NCI-H2196 (cell line): ENCODE results near the gene ATG14.
"Not testable (repeated sequence)": the region's sequence is repeated elsewhere in the genome, so short reads cannot be mapped to it uniquely, and the experiment has no call there.

ENCODE experiments used
- DNase-seq: peaks from one replicate; lab custom pipeline; 2025; ENCODE audit not compliant: unreplicated experiment; lab: John Stamatoyannopoulos, UW

ATG14 gene

DNA sequence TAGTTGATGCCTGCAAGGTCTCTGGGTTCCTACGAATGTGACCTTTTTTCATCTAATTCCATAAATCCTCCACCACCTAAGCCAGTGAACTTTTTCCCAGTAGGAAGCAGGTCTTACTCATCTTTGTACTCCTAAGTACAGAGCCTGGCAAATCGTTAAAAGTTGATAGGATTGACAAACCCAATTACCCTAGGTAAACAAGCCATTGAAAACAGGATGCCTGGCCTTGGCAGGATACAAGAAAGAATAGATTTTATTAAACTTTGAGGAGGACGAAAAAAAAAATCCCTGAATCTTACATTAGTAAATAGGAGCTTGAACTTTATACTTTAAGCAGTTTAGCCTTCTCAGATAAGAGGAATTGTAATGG, 23.2 kb upstream of the ATG14 start:
- DNase-seq: no peak

DNA sequence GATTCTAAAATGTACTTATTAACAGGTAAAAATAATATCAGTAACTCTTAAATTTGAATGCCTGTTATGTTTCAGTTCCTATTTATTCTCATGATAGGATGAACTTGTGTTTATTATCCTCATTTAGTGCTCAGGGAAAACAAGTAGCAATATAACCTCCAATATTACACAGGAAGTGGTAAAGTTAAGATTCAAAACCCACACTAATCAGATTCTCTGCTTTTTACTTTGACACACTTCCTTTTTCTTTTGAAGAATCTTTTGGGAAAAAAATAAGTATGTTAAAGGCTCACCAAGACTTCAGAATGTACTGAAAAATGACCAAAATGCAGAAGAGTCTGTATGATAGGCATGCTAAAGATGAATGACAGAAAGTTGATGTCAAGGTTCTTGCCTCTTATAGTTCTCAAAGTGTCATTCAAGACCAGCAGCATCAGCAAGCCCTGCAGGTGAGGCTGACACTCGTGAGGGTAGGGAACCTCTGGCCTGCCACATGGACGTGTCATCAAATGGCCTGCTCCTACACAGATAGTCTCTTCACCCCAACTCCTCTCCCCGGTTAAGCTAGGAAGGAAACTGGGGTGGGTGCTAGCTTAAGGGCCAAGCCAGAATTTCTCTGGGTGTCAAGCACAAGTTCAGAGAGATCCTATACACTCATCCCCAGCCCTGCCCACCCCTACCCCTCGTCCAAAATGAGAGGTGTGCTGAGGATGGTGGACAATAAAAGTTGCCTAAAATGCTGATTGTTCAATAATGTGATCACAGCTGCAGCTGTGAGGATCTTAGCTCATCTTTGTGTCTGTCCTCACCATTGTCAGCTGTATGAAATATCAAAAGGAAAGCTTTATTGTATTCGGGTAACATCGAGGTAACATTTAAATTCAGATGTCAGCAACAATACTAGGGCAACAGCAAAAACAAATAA, 22.5 kb upstream of the ATG14 start:
- DNase-seq: no peak

DNA sequence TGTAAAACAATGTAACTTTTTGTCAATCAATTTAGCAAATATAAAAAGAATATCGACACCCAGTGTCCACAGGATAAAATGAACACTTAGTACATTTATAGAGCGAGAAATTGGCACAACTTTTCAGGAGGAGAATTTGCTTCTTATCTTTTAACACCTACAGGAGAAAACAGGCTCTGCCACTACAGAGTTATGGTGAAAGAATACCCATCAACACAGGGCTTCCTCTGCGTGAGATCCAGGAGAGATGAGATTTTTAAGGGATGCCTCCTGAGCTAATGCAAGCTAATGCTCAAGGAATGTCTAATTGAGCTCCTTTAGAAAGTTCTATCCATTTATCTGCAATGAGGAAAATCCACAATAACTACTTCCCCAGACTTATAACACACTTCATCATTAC, 21.0 kb upstream of the ATG14 start:
- no peak for DNase-seq

DNA sequence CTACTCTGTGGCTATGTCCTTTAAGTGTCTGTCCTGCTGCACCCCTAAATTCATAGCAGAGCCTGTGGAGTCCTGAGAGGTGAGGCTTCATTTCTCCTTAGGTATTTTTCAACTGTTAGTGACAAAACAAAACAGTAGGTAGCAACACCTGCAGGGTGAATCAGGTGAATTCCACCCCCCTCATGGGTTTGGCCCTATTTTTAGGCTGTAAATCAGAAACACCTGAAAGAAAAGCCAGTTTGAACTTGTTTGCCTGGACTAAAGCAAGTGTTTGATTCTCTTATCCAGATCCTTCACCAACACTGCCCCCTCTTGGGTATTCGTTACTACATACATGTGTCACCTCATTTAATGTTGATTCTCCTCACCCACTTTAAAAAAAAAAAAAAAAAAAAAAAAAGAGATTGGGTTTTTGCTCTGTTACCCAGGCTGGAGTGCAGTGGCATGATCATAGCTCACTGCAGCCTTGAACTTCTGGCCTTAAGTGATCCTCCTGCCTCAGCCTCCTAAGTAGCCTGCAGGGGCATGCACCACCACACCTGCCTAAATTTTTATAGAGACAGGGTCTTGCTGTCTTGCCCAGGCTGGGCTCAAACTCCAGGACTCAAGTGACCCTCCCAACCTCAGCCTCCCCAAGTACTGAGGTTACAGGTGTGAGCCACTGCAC, 18.5 kb upstream of the ATG14 start:
- DNase-seq: peak; percentile 62

DNA sequence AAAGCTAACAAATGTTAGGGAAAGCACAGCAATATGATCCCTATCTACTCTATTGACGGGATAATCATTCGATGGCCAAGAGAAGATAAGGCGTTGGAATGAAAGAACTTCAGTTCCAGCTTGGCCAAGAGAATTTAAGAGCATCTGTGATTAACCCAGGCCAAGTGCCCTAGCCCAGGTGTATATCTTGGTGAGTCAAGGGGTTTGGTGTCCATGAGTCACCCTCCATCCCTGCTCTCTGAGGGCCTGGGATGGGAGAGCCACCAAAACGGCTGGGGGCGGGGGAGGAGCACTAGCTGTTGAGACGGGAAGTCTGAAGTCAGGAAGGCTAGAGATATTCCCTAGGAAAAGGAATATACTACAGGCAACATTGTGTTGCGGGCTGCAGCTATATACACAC, 15.8 kb upstream of the ATG14 start:
- no peak for DNase-seq

DNA sequence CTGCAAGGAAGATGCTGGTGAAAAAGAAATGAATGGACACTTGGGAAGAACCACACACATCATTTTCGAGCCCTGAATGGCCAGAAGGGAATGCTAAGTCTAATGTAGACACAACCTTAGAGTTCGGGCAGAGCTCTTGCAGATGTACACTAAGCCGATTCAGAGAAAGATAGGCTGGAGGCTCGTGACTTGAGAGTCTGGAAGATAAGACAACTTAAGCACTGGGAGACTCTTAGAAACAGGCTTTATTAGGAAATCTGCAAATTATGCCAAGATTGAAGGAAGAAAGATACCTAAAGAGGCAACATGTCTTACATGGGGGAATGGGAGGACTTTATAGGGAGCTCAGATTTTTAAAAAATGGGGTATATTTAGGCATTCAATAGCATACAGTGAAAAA, 15.3 kb upstream of the ATG14 start:
- DNase-seq: no peak

DNA sequence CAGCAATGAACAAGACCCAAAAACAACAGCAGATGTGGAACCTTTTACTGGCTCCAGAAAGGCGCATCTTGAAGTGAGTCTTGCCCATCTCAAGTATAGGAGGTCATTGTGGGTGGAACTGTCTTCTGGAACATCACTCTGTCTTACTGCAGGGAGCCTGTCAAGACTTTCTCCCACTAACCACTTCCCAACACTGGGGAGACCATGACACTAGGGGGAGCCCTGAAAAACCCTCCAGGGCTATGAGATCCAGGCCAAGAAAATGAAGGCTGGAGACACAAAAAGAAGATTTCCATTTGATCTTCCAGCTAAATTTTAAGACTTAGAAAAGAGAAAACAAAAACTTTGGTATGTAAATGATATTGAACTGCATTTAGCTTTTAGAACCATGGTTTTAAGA, 13.5 kb upstream of the ATG14 start:
- DNase-seq: no peak

DNA sequence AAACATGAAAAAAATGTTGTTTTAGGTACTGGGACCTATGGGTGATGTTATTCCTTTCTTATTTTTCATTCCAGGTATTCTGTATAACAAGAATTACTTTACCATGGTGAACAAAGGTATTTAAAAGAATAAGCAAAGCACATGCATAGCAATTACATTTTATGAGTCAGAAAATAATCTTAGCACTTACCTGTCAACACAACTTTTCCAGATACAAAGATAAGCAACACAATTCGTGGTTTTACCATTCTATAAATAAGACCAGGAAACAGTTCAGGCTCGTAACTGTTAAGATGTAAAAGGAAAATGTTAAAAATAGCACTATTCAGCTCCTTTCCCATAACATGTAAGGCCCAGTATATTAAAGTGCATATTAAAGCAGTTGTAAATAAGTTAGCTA, 12.3 kb upstream of the ATG14 start:
- DNase-seq: no peak

DNA sequence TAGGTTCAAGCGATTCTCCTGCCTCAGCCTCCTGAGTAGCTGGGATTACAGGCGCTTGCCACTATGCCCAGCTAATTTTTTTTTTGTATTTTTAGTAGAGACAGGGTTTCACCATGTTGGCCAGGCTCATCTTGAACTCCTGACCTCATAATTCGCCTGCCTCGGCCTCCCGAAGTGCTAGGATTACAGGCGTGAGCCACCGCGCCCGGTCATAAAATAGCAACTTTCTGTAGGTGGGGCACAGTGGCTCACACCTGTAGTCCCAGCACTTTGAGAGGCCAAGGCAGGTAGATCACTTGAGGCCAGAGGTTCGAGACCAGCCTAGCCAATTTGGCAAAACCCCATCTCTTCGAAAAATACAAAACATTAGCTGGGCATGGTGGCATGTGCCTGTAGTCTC, 10.7 kb upstream of the ATG14 start:
- DNase-seq: not testable (repeated sequence)

DNA sequence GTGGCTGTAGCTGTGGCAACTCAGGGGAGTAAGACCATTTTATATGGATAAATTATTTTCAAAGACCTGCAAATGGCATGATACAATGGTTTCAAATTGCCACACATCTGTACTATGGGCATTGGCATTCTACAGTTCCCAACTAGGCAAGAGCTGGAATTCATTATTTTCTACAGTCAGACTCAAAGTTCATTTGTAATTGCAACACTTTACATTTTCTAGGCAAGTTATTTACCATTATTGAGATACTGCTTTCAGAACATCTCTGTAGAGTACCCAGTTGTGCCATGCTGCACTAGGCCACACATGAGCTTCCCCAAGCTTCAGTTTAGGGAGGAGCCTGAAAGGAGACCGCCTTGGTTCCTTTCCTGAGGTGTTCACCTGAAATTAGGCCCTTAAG, 8.0 kb upstream of the ATG14 start:
- DNase-seq: no peak

DNA sequence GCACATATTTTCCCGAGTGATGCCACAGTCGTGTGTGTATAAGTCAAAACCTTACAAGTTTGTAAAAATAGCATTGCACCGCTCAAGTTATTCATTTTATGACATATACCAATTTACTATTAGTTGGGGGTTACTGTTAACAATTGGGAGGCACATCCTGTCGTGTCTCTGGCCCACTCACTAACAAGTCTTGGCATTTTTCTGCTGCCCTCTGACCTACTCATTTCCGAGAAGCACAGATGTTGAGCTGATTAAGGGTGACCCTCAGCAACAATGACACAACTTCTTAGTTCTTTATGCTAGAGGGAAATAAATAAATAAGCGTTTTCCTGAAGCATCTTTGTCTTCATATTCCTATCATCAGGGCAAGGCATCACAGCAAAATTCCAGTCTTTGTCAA, 6.8 kb upstream of the ATG14 start:
- DNase-seq: no peak

DNA sequence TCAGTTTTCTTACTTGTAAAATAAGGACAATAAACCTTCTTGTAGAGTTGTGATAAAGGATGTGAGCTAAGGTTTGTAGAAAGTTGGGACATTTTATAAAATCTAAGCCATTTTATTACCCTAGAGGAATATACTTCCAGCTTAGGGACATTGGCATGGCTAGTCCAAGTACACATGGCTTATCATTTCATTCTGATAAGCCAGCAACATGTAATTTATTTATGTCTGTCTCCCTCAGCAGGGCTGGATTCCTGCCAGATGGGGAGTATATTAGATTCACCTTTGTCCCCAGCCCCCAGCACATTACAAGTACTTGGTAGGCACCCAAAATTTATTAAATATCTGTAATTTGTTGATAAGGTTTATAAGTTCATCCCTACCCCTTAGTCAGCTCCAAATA, 6.3 kb upstream of the ATG14 start:
- no peak for DNase-seq

DNA sequence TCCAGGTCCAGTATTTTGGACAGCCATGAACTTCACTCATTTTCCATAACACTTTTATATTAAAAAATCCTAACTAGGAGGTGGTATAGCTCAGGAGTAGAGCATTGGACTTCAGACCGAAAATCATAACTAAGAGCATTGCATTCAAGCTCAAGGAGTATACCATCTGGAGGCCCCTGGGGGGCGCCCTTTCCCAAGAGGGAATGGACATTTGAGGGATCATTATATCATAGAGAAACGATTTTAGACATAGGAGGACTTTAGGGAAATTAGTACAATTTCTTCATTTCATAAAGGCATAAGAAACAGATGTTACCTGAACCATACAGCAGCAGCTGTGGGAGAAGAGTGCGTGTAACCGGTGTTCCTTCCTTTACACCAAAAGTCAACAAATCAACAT, 5.2 kb upstream of the ATG14 start:
- peak; percentile 14 for DNase-seq

DNA sequence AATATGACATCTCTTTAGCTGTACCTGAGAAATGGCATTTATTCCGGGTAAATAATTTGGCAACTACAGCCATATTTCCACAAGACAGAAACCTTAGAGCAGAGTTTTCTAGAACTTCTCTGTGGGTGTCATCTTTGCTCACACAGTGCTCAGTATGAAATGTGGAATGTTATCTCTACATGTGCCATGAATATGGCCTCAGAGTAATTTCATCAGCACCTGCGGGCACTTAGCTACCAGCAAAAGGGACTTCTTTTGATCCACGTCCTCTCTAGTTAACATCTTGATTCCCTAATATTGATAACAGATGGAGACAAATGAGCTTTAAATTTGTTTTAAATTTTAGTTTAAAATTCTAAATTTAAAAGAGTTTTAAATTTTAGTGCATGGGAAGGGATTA, 2.9 kb upstream of the ATG14 start:
- DNase-seq: no peak

DNA sequence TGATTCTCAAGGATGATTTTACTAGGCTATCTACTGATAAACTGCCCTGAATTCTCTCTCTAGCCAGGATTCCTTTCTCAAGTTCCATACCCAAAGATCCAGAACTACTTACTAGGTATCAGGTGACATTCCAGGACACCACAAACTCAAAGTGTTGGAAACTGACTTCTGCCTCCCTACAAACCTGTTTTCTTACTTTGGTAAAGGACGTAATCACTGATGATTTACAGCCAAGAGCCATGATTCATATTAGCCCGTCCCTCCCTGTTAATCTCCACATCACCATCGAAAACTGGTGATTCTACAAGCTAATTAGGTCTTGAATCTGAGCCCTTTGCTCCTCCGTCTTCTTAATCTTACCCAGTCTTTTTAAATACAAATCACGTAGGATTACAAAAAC, 1.0 kb upstream of the ATG14 start:
- DNase-seq: no peak

DNA sequence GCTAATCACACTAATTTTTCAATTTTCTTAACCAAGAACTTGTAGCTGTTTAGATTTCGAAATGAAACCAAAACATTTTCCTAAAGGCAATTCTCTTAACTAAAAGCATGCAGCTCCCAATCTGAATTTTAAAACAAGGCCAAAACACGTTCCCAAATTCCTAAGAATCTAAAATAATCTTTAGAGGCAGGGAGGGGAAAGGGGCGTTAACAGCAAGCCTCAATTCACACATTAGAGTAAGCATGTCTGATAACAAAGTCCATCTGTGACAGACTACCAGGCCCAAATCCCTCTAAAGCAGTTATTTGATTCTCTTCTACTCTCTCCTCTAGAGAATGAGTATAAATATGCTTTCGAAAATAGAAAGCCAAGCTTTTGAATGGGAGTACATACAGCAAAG, 754 bp downstream of the ATG14 start:
- no peak for DNase-seq

DNA sequence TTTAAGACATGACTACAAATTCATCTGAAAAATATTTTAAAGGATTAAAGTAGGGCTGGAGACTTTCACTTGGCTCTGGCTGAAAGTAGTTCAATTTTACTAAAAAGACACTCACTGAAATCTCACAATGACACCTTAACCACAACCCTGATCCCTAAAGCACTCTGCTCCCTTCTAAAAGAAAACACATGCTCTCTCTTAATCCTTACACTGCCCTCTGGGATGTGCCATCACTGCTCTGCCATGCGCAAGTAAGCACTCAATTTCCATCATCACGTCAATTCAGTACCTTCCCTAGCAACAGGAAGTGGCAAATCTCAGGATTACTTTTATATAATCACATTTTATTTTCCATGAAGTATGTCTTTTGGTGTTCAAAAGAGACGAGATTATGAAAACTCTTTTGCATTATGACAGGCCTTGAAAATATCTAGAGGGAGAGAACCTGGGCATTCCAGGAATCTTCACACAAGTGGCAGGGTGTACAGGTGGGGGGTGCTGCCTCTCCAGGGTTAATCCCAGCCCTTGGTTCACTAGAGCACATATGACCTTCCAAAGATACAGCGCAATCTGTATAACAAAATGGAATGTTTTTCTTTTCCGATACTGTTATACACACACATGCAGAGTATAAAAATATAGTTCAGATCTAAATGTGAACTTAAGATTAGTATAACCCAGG, 7.3 kb downstream of the ATG14 start:
- DNase-seq: no peak

DNA sequence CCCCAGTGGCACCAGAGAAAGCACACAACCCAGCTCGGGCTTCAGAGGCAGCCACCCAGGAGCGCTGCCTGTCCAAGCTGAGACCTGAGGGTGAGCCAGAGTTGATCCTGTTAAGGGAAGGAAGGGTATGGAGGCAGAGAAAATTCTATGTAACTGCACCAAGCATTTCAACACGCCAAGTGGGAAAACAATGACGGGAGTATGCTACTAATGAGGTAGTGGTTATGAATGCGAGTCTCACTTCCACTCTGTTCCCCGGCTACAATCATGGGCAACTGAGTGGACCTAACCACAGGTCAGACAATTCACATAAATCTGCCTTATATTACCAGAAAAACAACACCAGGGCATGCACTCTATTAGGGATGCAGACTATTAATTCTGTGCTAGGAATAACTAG, 9.9 kb downstream of the ATG14 start:
- no peak for DNase-seq

DNA sequence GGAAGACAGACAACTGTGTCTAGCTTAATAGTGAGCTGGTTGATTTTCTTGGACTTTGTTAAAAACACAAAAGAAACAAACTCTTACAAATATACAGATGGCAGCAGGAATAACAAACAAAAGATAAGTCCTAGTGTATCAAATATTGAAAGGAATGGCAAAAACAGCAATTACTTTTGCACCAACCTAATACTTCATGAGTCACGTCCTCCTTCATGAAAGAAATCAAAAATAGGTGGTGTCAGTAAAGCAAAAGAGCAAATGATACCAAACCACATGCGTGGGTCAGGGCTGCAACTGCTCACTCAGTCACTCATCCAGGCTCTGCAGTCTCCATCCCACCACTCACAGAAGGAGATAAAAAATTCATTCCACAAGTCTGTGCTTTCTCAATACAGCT, 11.8 kb downstream of the ATG14 start:
- DNase-seq: no peak

DNA sequence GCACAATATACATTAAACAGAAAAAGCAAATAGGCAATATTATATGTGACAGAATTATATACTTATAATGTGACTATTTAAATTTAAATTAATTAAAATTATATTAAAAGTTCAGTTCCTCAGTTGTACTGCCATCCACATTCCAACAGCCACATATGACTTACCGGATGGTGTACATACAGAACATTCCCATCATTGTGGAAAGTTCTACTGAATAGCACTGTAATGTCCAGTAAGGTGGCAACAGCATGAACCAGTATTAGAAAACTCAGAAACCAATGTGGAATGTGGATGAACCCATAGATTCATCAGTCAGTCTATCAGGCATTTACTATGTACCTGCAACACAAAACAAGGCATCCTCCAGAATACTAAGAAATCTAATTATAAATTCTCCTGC, 12.4 kb downstream of the ATG14 start:
- no peak for DNase-seq

DNA sequence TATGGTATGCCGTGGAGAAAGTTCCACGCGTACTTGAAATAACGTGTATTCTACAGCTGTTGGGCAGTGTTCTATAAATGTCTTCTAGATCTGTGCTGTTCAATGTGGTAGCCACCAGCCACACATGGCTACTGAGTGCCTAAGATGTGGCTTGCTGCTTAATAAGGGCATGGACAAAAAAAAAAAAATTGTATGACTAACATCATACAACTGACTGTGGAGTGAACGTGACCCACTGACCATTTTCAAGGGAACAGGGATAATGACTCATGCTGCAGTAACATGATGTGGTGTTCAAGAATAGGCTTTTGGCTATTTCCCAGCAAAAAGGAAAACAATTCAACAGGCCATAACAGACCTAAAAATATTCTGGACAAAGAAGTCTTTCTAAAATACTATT, 13.0 kb downstream of the ATG14 start:
- DNase-seq: no peak

DNA sequence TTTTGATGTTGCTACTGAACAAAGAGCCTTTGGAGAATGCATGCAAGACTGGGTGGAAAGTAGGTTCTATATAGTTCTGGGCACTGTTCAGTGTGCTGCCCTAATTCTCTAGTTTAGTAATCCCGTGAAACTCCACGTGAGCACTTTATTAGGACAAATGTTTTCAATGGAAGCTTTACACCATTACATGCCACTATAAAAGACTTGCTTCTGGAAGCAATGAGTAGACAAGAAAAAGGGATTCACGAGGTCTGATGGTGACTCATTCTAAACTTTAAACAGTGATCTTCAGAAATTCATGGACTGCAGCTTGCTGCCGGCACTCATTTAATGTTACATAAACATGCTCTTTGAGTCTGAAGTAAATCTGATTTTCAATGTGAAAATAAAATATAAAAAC, 22.3 kb downstream of the ATG14 start:
- no peak for DNase-seq
